H9 (cell line): ENCODE results near the gene MROH2B. TPM values are rescaled to one million over a fixed set of nuclear protein-coding genes. Genes with fewer than 3 reads are reported as not detected.

ENCODE experiments used
- DNase-seq: peaks from one replicate; pipeline ENCODE4 v3.0.0-alpha.2; 2017
- H2AFZ ChIP-seq: one replicate; pipeline ENCODE4 v1.6.1; 2013; ENCODE audit warnings: mild to moderate bottlenecking, low read length, control low read depth, moderate library complexity
- H2AK5ac ChIP-seq: 2 replicates; pipeline ENCODE4 v1.6.1; 2013; ENCODE audit warnings: low read length, control low read depth, mixed read lengths; ENCODE audit not compliant: insufficient read length
- H2BK120ac ChIP-seq: one replicate; pipeline ENCODE4 v1.6.1; 2013; ENCODE audit warnings: low read depth, mild to moderate bottlenecking, low read length, control low read depth, inconsistent platforms; ENCODE audit not compliant: poor library complexity, severe bottlenecking
- H2BK12ac ChIP-seq: 2 replicates; pipeline ENCODE4 v1.6.1; 2013; ENCODE audit warnings: low read length, control low read depth, mixed read lengths, low read depth; ENCODE audit not compliant: insufficient read length
- H2BK15ac ChIP-seq: 2 replicates; pipeline ENCODE4 v1.6.1; 2013; ENCODE audit warnings: low read depth, low read length, control low read depth
- H2BK20ac ChIP-seq: one replicate; pipeline ENCODE4 v1.6.1; 2013; ENCODE audit warnings: low read depth, mild to moderate bottlenecking, low read length, control low read depth, inconsistent platforms; ENCODE audit not compliant: poor library complexity, severe bottlenecking
- H2BK5ac ChIP-seq: 2 replicates; pipeline ENCODE4 v1.6.1; 2013; ENCODE audit warnings: low read length, control low read depth, mixed read lengths; ENCODE audit not compliant: insufficient read length
- H3K14ac ChIP-seq: 2 replicates; pipeline ENCODE4 v1.6.1; 2013; ENCODE audit warnings: low read length, control low read depth; ENCODE audit not compliant: insufficient read depth
- H3K18ac ChIP-seq: 2 replicates; pipeline ENCODE4 v1.6.1; 2013; ENCODE audit warnings: low read depth, mild to moderate bottlenecking, mixed read lengths, low read length, control low read depth; ENCODE audit not compliant: insufficient read length
- H3K23ac ChIP-seq: 2 replicates; pipeline ENCODE4 v1.6.1; 2013; ENCODE audit warnings: low read length, control low read depth, mixed read lengths, low read depth; ENCODE audit not compliant: insufficient read length
- H3K23me2 ChIP-seq: 2 replicates; pipeline ENCODE4 v1.6.1; 2013; ENCODE audit warnings: low read depth, mild to moderate bottlenecking, mixed read lengths, low read length, control low read depth; ENCODE audit not compliant: insufficient read length, poor library complexity, severe bottlenecking
- H3K27ac ChIP-seq: 2 replicates; pipeline ENCODE4 v1.5.1; 2013; ENCODE audit warnings: low read length, control low read depth, mixed read lengths, low read depth; ENCODE audit not compliant: insufficient read length
- H3K27me3 ChIP-seq: 2 replicates; pipeline ENCODE4 v1.6.1; 2013; ENCODE audit warnings: low read length, control low read depth, inconsistent platforms; ENCODE audit not compliant: insufficient read depth
- H3K4ac ChIP-seq: 2 replicates; pipeline ENCODE4 v1.6.1; 2013; ENCODE audit warnings: low read depth, mild to moderate bottlenecking, control low read depth, inconsistent platforms, low read length, moderate library complexity
- H3K4me1 ChIP-seq: 2 replicates; pipeline ENCODE4 v1.6.1; 2013; ENCODE audit warnings: low read length, control low read depth, inconsistent platforms; ENCODE audit not compliant: insufficient read depth
- H3K4me2 ChIP-seq: 2 replicates; pipeline ENCODE4 v1.6.1; 2013; ENCODE audit warnings: low read length, control low read depth, mixed read lengths; ENCODE audit not compliant: insufficient read length, insufficient read depth
- H3K56ac ChIP-seq: 2 replicates; pipeline ENCODE4 v1.6.1; 2013; ENCODE audit warnings: low read depth, mild to moderate bottlenecking, mixed read lengths, low read length, control low read depth; ENCODE audit not compliant: insufficient read length
- H3K79me1 ChIP-seq: 2 replicates; pipeline ENCODE4 v1.6.1; 2013; ENCODE audit warnings: low read depth, mild to moderate bottlenecking, moderate library complexity, low read length, control low read depth, inconsistent platforms; ENCODE audit not compliant: insufficient read depth, poor library complexity, severe bottlenecking
- H3K79me2 ChIP-seq: 2 replicates; pipeline ENCODE4 v1.6.1; 2013; ENCODE audit warnings: low read length, control low read depth, inconsistent platforms; ENCODE audit not compliant: insufficient read depth
- H3K9ac ChIP-seq: 2 replicates; pipeline ENCODE4 v1.6.1; 2013; ENCODE audit warnings: low read length, control low read depth, mixed read lengths; ENCODE audit not compliant: insufficient read length; ENCODE audit errors: extremely low read depth
- H3K9me3 ChIP-seq: one replicate; pipeline ENCODE4 v1.6.1; 2013; ENCODE audit warnings: low read depth, low read length, inconsistent platforms; ENCODE audit not compliant: control insufficient read depth
- H3T11ph ChIP-seq: one replicate; pipeline ENCODE4 v1.6.1; 2013; ENCODE audit warnings: mild to moderate bottlenecking, low read length, control low read depth, inconsistent platforms
- H4K20me1 ChIP-seq: one replicate; pipeline ENCODE4 v1.6.1; 2013; ENCODE audit not compliant: control insufficient read depth, insufficient read length, insufficient read depth
- H4K5ac ChIP-seq: 2 replicates; pipeline ENCODE4 v1.6.1; 2013; ENCODE audit warnings: low read depth, mild to moderate bottlenecking, mixed read lengths, low read length, control low read depth; ENCODE audit not compliant: insufficient read length
- H4K8ac ChIP-seq: replicated peaks from 2 replicates; pipeline ENCODE4 v1.6.1; 2013; ENCODE audit warnings: low read length, control low read depth, mixed read lengths, low read depth; ENCODE audit not compliant: insufficient read length
- H4K91ac ChIP-seq: 2 replicates; pipeline ENCODE4 v1.6.1; 2013; ENCODE audit warnings: low read depth, mild to moderate bottlenecking, moderate library complexity, mixed read lengths, low read length, control low read depth; ENCODE audit not compliant: insufficient read length
- H3K27ac Mint-ChIP-seq, 3 experiments: 2 replicates in 2 of 3; 3 replicates in 1 of 3; pipeline ENCODE4 v1.8.0; 2020 to 2021; ENCODE audit warnings: mixed read lengths in 3 of 3, mild to moderate bottlenecking in 1 of 3, moderate library complexity in 1 of 3
- H3K27me3 Mint-ChIP-seq: 2 replicates; pipeline ENCODE4 v1.8.0; 2021; ENCODE audit warnings: low read depth, mild to moderate bottlenecking, moderate library complexity, mixed read lengths
- H3K36me3 Mint-ChIP-seq, 3 experiments: 2 replicates in 2 of 3; 3 replicates in 1 of 3; pipeline ENCODE4 v1.8.0; 2020 to 2021; ENCODE audit warnings: low read depth in 3 of 3, mixed read lengths in 3 of 3; ENCODE audit not compliant: insufficient read depth in 1 of 3
- H3K4me1 Mint-ChIP-seq, 2 experiments: 2 replicates each; pipeline ENCODE4 v1.8.0; 2020; ENCODE audit warnings: mixed read lengths in 2 of 2
- H3K4me3 Mint-ChIP-seq, 2 experiments: 2 replicates in 1 of 2; 3 replicates in 1 of 2; pipeline ENCODE4 v1.8.0; 2020 to 2021; ENCODE audit warnings: mild to moderate bottlenecking in 2 of 2, mixed read lengths in 2 of 2, moderate library complexity in 1 of 2
- H3K9me3 Mint-ChIP-seq, 2 experiments: 2 replicates in 1 of 2; 3 replicates in 1 of 2; pipeline ENCODE4 v1.8.0; 2020; ENCODE audit warnings: mild to moderate bottlenecking in 2 of 2, mixed read lengths in 2 of 2, moderate library complexity in 1 of 2
- CTCF ChIP-seq: fragments of 200-600 bp; sonication (generic); conservative IDR thresholded peaks from 3 replicates; pipeline ENCODE4 v1.8.0; 2021; ENCODE audit warnings: antibody characterized with exemption, mild to moderate bottlenecking
- WGBS: extraction: QIAGEN DNeasy Blood & Tissue Kit; methylation state at CpG from one replicate; pipeline ENCODE4 v1.1.7; 2013; ENCODE audit warnings: missing lambda C conversion rate, low lambda C conversion rate, mixed read lengths; ENCODE audit not compliant: insufficient read length; ENCODE audit errors: extremely low coverage; 5-methylcytosine and 5-hydroxymethylcytosine counted together
- total RNA-seq: library from RNA; stranded (reverse); gene quantifications from 2 replicates; pipeline ENCODE4 v1.2.1, GENCODE V29; 2021

MROH2B gene
- total RNA-seq, 1 experiment from 2014 or later = not detected

DNA sequence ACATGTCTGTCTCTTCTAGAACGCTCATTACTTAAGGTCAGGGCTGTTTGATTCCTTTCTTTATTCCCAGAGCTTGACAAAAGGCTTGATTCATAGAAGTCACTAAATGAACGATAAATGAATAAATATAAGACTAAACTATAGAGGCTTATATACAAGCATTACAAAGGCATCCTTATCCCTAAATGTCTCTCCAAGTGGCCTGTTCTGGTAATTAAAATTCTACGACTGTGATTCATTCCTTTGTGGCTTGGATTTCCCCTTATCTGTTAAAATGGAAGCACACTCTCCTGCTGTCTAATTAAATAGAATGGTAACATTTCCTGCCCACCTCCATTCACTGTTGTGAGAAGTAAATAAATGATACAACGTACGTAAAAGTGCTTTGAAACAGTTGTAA is 112.3 kb downstream of the MROH2B start:
- Histone ChIP-seq H3K27ac (no peak overlapping the region), H3K56ac (no peak overlapping the region), H3K14ac (no peak overlapping the region), H3K4ac (no peak overlapping the region), H3K79me2 (no peaks in the 10 kb centered on the region), H3K18ac (no peak overlapping the region), H2BK12ac (no peak overlapping the region), H3K9me3 (no peaks in the 10 kb centered on the region), H2BK5ac (no peak overlapping the region), H3K27me3 (no peaks in the 10 kb centered on the region), H3K4me2 (no peak overlapping the region), H3K4me1 (peaks cover 3% of the 10 kb centered on the region), H3K23me2 (no peaks in the 10 kb centered on the region), H3K9ac (no peak overlapping the region), H3T11ph (no peak overlapping the region), H3K23ac (no peak overlapping the region), H2BK15ac (no peak overlapping the region), H2AFZ (no peak overlapping the region), H4K20me1 (no peaks in the 10 kb centered on the region), H3K79me1 (no peaks in the 10 kb centered on the region), H2AK5ac (no peak overlapping the region), H4K91ac (no peak overlapping the region), H2BK20ac (no peak overlapping the region), H2BK120ac (no peak overlapping the region), H4K8ac (no peak overlapping the region), H4K5ac (no peak overlapping the region)
- no peak for TF ChIP-seq CTCF
- DNase-seq = no peak
- Mint-ChIP-seq H3K9me3 (peaks cover 12 to 16% of the 10 kb centered on the region in 2 experiments), H3K27ac (no peak overlapping the region), H3K27me3 (no peaks in the 10 kb centered on the region), H3K36me3 (peaks cover 0 to 9% (median 3%) of the 10 kb centered on the region in 3 experiments; a peak in 3 of 7 replicates), H3K4me1 (peaks cover 9 to 16% of the 10 kb centered on the region in 2 experiments), H3K4me3 (no peak overlapping the region)
- WGBS = no CpG with 5 or more reads among the region's 5 CpGs
